GM19099 (cell line): ENCODE data around the gene CD274.

Experiments
- POLR2A ChIP-seq: IDR thresholded peaks from 3 replicates; pipeline ENCODE4 v1.6.1; 2011; ENCODE audit warnings: low read depth; ENCODE audit not compliant: insufficient read length; ENCODE audit errors: extremely low read depth

The CD274 gene

DNA sequence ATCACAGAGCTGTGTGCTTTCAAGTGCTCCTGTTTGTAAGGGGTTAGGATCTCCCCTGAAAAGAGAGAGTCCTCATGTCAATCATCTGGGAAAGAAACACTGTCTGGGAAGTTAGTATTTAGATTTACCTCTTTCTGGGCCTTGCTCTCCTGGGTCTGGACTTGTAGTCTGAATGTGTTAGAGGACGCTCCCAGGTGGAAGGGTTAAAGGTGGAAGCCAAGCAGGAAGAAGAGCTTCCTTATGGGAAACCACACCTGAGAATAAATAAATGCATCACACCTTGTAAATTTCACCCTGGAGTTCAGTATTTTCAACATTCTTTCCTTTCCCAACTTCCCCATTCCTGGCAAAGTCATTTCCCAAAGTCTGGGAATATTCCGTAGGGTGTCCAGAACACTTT, 13.9 kb upstream of the CD274 start:
- no peak for TF ChIP-seq POLR2A

GRCh38 chr9:5437254-5438216, 12.8 kb upstream of the CD274 start, which contains the start of gene PLGRKT:
Gene PLGRKT (minus strand): TSS chr9:5437925. CDS start chr9:5431977, 5,948 bp downstream.
- peak; percentile 91 for TF ChIP-seq POLR2A

DNA sequence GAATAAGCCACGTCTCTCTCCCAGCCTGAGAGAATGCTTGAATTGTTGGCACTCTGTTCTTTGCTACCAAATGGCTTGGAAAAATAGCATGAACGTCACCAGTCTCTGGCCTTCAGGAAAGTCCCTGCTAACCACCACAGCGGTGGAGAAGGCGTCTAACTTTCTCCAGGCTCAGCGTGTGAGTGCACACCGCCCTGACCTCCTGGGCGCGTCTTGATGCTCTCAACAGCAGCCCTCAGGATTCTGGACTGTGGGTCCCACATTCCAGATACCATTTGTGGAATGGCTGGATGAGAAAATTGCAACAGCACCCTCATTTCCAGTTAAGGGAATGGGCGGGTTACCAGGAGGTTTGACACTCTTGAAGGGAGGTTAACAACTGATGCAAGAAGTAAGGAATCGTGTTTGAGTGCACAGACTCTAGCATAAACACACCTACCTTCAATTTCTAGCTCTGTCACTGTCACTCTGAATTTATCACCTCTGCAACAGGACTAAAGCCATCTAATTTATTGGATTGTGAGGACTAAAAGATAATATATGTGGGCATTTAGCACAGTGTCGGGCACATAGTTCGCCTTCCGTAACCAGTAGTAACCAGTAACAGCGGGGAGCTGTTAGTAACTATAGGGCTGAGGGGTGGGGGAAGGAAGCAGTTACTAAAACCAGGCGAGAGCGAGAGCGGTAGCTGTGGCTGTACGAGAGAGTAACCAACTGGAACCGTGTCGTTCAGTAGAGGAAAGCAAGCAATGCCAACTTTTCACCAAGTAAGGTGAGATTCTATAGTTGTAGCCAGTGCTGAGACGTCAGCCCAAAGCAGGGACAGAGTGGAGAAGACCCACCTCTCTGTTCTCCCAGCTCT, 11.8 kb upstream of the CD274 start:
- TF ChIP-seq POLR2A, result peak; percentile 44

GRCh38 chr9:5440426-5440825, 9.9 kb upstream of the CD274 start:
- no peak for TF ChIP-seq POLR2A

DNA sequence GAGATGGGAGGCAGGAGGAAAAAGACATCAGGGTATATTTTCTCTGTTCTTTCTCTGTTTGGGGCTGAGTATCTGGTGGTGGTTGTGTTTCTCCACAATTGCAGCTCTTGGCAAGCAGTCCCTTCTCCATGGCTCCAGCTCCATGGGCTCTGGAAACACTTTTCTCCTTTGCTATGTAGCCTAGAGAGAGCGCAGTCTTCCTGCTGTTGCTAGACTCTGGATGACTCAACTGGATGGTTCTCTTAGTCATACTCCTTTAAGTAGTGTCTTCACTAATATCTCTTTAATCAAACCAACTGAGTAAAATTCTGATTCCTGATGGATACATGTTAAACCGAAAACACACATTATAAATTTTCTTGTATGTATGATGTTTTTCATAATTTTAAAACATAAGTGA, 9.3 kb upstream of the CD274 start:
- TF ChIP-seq POLR2A, result no peak

- no peak for TF ChIP-seq POLR2A
These were observed 7.8 kb upstream of the CD274 start for GRCh38 chr9:5442400-5443011.

DNA sequence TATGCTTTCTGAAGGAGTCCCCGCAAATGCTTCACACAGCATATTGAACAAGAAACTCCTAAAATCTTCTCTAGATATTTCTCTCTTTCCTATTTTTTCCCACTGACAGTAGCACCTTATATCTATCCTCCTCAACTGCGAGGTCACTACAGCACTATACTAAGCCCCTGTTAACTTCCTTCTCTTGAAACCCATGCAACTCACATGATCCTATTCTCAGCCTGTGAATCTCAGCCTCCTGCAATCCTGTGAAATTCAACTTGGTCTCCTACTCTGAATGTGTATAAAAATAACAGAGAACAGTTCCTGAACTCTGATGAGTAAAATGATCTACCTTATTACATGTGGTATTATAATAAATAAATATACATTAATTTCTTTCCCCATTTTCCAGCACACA, 6.5 kb upstream of the CD274 start:
- no peak for TF ChIP-seq POLR2A

- TF ChIP-seq POLR2A, result no peak
These were observed 4.5 kb upstream of the CD274 start for GRCh38 chr9:5445886-5446285.

DNA sequence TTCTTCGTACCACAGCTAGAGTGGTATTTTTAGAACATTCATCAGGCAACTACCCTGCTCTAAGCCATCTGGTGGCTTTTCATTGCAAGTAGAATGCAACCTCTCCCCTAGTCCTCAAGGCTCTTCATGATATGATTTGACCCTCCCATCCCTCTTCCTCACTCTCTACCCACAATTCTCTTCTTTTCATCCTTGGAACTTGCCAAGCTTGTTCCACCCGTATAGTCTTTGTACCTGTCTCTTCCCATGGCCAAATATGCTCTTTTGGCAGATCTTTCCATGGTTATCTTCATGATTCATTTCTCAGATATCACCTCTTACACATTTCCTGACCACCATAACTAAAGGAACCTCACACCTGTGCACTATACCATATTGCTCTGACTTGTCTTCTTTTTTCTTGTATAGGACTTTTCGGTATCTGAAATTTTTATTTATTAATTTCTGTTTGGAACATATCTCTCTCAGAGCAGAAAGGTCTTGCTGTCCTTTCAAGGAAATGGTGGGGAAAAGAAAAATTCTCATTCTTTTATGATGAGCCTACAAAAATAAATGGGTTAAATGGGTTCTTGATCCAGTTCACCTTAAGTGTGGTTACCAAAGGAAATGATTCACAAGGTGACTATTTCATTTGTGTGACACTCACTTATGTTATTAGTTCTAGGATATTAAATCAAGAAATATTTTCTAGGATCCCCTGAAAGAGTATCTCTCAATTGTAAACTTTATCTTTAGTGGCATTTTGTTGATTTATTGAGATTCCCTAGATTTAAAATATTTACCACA, 3.7 kb upstream of the CD274 start:
- TF ChIP-seq POLR2A, result no peak

DNA sequence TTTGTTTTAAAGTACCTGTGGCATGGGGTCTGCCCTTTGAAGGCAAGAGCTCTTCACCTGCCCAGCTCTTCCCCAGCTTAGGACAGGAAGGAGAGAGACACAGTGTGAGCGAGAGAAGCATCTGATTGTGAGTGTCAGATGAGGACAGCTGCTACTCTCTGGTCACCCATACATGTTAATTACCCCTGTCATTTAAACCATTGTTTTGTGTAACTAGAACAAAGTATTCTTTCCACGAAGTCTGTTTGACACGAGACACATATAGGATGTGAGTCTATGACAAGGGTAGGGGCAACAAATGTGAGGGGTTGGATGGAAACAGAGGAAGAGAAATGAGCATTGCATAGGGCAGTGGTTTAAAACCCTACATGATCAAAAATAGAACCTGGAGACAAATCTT, 3.0 kb upstream of the CD274 start:
- no peak for TF ChIP-seq POLR2A

DNA sequence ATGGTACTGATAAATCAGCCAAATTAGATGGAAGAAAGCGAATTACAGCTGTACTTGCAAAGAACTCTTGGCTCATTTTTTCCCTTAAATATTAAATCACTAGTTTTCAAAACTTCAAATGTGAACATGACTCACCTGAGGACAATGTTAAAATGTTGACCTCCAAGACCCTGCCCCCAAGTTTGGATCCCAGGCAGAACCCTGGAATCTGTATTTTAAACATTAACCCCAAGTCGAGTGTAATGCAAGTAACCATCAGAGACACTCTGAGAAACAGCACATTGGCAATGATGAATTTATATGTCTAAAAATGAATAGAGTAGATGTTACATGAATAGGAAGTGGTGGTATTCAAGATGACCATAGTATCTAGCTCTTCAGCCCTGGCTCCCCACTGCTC, 2.3 kb upstream of the CD274 start:
- no peak for TF ChIP-seq POLR2A

- peak; percentile 19 for TF ChIP-seq POLR2A
These were observed 1.6 kb upstream of the CD274 start for GRCh38 chr9:5448461-5449435.
